MM.1S (cell line): Measurements from ENCODE around the gene DMRT3.

Experiments used
- DNase-seq: peaks from one replicate; pipeline ENCODE4 v3.0.0-alpha.2; 2015
- H2AFZ ChIP-seq: fragments of 300-600 bp; sonication (generic); 2 replicates; pipeline ENCODE4 v1.6.0; 2016; ENCODE audit warnings: antibody characterized with exemption, low read length
- H3F3A ChIP-seq: fragments of 300-600 bp; sonication (generic); 2 replicates; pipeline ENCODE4 v1.6.1; 2016; ENCODE audit warnings: mild to moderate bottlenecking, antibody characterized with exemption, low read length, moderate library complexity, mixed read lengths; ENCODE audit not compliant: insufficient read depth
- H3K27ac ChIP-seq: fragments of 300-600 bp; sonication (generic); 2 replicates; pipeline ENCODE4 v1.5.1; 2016; ENCODE audit warnings: mild to moderate bottlenecking, low read length
- H3K27me3 ChIP-seq: fragments of 300-600 bp; sonication (generic); replicated peaks from 2 replicates; pipeline ENCODE4 v1.6.0; 2016; ENCODE audit warnings: low read length; ENCODE audit not compliant: insufficient read depth
- H3K36me3 ChIP-seq: fragments of 300-600 bp; sonication (generic); replicated peaks from 2 replicates; pipeline ENCODE4 v1.6.1; 2016; ENCODE audit warnings: mild to moderate bottlenecking, low read length, mixed read lengths; ENCODE audit not compliant: insufficient read depth
- H3K4me1 ChIP-seq: fragments of 300-600 bp; sonication (generic); 2 replicates; pipeline ENCODE4 v1.6.1; 2016; ENCODE audit warnings: low read length, mixed read lengths
- H3K4me2 ChIP-seq: fragments of 300-600 bp; sonication (generic); 2 replicates; pipeline ENCODE4 v1.6.0; 2016; ENCODE audit warnings: low read depth, low read length
- H3K4me3 ChIP-seq: fragments of 300-600 bp; sonication (generic); 2 replicates; pipeline ENCODE4 v1.5.1; 2016; ENCODE audit warnings: low read length, mixed read lengths
- H3K79me2 ChIP-seq: fragments of 300-600 bp; sonication (generic); 2 replicates; pipeline ENCODE4 v1.6.1; 2016; ENCODE audit warnings: mixed run types, low read length, mixed read lengths
- H3K9ac ChIP-seq: fragments of 300-600 bp; sonication (generic); 2 replicates; pipeline ENCODE4 v1.6.1; 2016; ENCODE audit warnings: low read length, mixed read lengths
- H3K9me2 ChIP-seq: fragments of 300-600 bp; sonication (generic); replicated peaks from 2 replicates; pipeline ENCODE4 v1.6.1; 2016; ENCODE audit warnings: mild to moderate bottlenecking, low read length, mixed read lengths; ENCODE audit not compliant: insufficient read depth
- H3K9me3 ChIP-seq: fragments of 300-600 bp; sonication (generic); replicated peaks from 2 replicates; pipeline ENCODE4 v1.6.1; 2016; ENCODE audit warnings: mild to moderate bottlenecking, low read length, mixed read lengths; ENCODE audit not compliant: insufficient read depth
- H4K20me1 ChIP-seq: fragments of 300-600 bp; sonication (generic); 2 replicates; pipeline ENCODE4 v1.6.1; 2016; ENCODE audit warnings: mild to moderate bottlenecking, low read length, moderate library complexity, mixed read lengths; ENCODE audit not compliant: insufficient read depth
- CTCF ChIP-seq: fragments of 300-600 bp; sonication (generic); IDR thresholded peaks from 2 replicates; pipeline ENCODE4 v1.5.1; 2016; ENCODE audit warnings: antibody characterized with exemption, low read length, mixed read lengths
- EZH2 ChIP-seq: fragments of 300-600 bp; sonication (generic); optimal IDR thresholded peaks from 2 replicates; pipeline ENCODE3; 2017; ENCODE audit warnings: low read depth, mild to moderate bottlenecking, antibody characterized with exemption, low read length, mixed read lengths
- EZH2phosphoT487 ChIP-seq: fragments of 300-600 bp; sonication (generic); IDR thresholded peaks from 2 replicates; pipeline ENCODE4 v1.6.1; 2018; ENCODE audit warnings: antibody characterized with exemption, low read length

Gene DMRT3

GRCh38 chr9:979983-980382, 3.5 kb downstream of the DMRT3 start:
- no peak overlapping the region for H2AFZ ChIP-seq
- DNase-seq: no peak
- no peak overlapping the region for H3K27ac ChIP-seq
- TF ChIP-seq EZH2 (no peak), CTCF (no peak), EZH2phosphoT487 (no peak)
- no peaks in the 10 kb centered on the region for H3F3A ChIP-seq
- no peak overlapping the region for H3K4me2 ChIP-seq
- H3K4me3 ChIP-seq: no peak overlapping the region
- H3K9me2 ChIP-seq: no peaks in the 10 kb centered on the region
- 0 out of 2 replicates have a peak, but pooled peaks cover 2% of the 10 kb centered on the region for H3K4me1 ChIP-seq
- H4K20me1 ChIP-seq: no peaks in the 10 kb centered on the region
- H3K27me3 ChIP-seq: peaks cover 9% of the 10 kb centered on the region; the same call in 1 of the 2 replicates
- H3K9me3 ChIP-seq: no peaks in the 10 kb centered on the region
- no peaks in the 10 kb centered on the region for H3K36me3 ChIP-seq
- H3K9ac ChIP-seq: no peak overlapping the region
- H3K79me2 ChIP-seq: no peaks in the 10 kb centered on the region

- H3K27me3 ChIP-seq: peaks cover 4% of the 10 kb centered on the region; the same call in 1 of the 2 replicates
These were observed 4.2 kb downstream of the DMRT3 start for GRCh38 chr9:980640-981039.

GRCh38 chr9:981491-981898, 5.0 kb downstream of the DMRT3 start:
- Histone ChIP-seq H3K4me1 (peaks cover 12% of the 10 kb centered on the region; the same call in 1 of the 2 replicates), H3K9me2 (no peaks in the 10 kb centered on the region), H3K9me3 (no peaks in the 10 kb centered on the region), H3K4me3 (no peak overlapping the region), H4K20me1 (no peaks in the 10 kb centered on the region), H3K9ac (no peak overlapping the region), H3K36me3 (no peaks in the 10 kb centered on the region), H3F3A (no peaks in the 10 kb centered on the region), H3K79me2 (no peaks in the 10 kb centered on the region), H3K27me3 (no peaks in the 10 kb centered on the region; the same call in 1 of the 2 replicates), H3K4me2 (no peak overlapping the region), H3K27ac (no peak overlapping the region), H2AFZ (no peak overlapping the region)
- TF ChIP-seq EZH2phosphoT487 (no peak), EZH2 (no peak), CTCF (no peak)
- no peak for DNase-seq

More at GRCh38 chr9:980640-981039, 4.2 kb downstream of the DMRT3 start:
- Histone ChIP-seq H2AFZ (no peak overlapping the region), H4K20me1 (no peaks in the 10 kb centered on the region), H3K9me3 (no peaks in the 10 kb centered on the region), H3K36me3 (no peaks in the 10 kb centered on the region), H3F3A (no peaks in the 10 kb centered on the region), H3K4me2 (no peak overlapping the region), H3K9me2 (no peaks in the 10 kb centered on the region), H3K4me1 (peaks cover 8% of the 10 kb centered on the region; the same call in 1 of the 2 replicates), H3K27ac (no peak overlapping the region), H3K9ac (no peak overlapping the region), H3K4me3 (no peak overlapping the region), H3K79me2 (no peaks in the 10 kb centered on the region)
- no peak for TF ChIP-seq EZH2
- TF ChIP-seq CTCF: no peak
- no peak for TF ChIP-seq EZH2phosphoT487
- no peak for DNase-seq
